Breast epithelium (tissue), 3 donors: ENCODE data around the gene PLXND1.

Source experiments
- CTCF ChIP-seq, 3 donors: fragments of 450-650 bp; IDR thresholded peaks; one replicate each; pipeline ENCODE4 v1.5.1; 2016 to 2017; ENCODE audit warnings: antibody characterized with exemption in 3 of 3, mild to moderate bottlenecking in 3 of 3, moderate library complexity in 3 of 3
- POLR2A ChIP-seq: fragments of 450-650 bp; IDR thresholded peaks from one replicate; pipeline ENCODE4 v1.6.1; 2016; ENCODE audit warnings: antibody characterized with exemption, mild to moderate bottlenecking, moderate library complexity
- POLR2AphosphoS5 ChIP-seq, 3 donors: sonication (generic); formaldehyde crosslinking; IDR thresholded peaks; one replicate each; pipeline ENCODE4 v1.6.1; 2017; ENCODE audit warnings: antibody characterized with exemption in 3 of 3

- no peak for TF ChIP-seq CTCF (IDR thresholded peaks at IDR 0.05)
- no peak for TF ChIP-seq POLR2A
- TF ChIP-seq POLR2AphosphoS5 (IDR thresholded peaks at IDR 0.05), result no peak
Measured at GRCh38 chr3:129579991-129580390, 26.5 kb downstream of the PLXND1 start.
